CD4-positive, alpha-beta T cell treated with Interferon gamma for 1 hour (primary cell): ENCODE data around the gene LRRC9.
A peak's percentile ranks its signal among the peaks of the same experiment; 100 is the strongest.
"Not testable (repeated sequence)": the region's sequence is repeated elsewhere in the genome, so short reads cannot be mapped to it uniquely, and the experiment has no call there.

Experiments
- DNase-seq: peaks from one replicate; pipeline ENCODE4 v3.0.0-alpha.2; 2020

LRRC9 gene

DNA sequence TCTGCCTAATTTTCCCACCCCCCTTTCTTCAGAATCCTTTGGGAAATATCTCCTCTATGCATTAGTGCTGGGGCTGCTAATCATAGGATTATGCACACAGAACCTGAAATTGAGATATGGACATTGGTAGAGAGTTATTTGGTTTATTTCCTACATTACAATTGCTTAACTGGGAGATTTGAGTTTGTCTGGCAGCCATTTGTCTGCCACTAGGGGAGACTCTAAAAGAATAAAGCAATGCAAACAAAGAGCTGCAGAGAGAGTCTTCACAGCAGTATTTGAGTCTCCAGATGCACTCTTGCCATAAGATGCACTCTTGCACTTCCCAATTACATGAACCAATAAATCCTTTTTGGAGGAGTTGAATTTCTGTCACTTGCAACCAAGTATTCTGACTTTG is 159.8 kb downstream of the LRRC9 start:
- DNase-seq, result no peak

DNA sequence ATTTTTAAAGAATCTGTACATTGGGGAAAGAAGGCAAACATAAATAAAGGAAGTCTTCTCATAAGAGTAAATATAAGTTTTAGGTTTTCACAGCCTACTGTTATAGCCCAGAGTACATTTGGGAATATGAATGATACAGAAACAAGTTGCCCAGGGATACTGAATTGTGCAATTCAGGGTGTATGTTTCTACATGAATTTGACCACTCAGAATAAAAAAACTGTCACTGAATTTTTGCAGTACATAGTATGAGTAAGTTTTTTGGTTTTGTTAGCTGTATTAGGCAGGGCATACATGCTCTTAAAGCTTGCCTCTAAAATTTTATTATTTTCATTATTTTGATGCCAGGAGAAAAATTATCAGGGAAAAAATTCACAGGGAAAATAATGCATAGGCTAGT is 165.1 kb downstream of the LRRC9 start:
- no peak for DNase-seq

DNA sequence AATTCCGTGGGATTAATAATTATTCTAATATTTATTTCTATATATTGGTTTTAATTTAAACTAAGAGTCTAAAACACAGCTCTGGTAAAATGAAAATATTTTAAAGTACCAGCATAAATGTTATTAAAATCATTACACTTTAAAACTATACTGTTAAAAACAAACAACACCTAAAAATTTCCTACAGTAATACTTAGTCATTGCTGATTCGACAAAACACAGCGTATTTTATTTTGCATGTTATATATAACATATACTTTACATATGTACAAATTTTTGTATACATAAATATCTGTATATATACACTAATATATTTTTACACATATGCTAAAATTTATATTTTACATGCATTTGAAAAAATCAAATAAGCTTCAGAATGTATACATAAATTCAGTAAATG is 165.7 kb downstream of the LRRC9 start:
- DNase-seq, result no peak

DNA sequence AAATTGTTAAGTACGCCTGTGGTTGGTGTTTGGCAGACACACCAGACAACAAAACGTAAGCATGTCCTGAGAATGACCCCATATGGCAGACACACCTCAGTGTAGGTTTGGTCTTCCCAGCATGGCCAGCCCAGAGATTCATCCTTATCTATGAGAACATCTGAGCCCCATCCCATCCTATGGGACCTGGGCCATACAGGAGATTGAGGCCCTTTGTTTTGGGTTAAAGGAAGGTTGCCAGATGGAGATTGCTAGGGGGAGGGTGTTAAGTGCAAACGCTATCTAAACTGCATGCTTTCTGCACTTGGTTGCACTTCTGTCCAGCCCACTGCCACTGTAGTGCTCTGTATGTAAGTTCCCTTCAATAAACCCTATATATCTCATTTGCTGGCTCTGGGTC is 167.7 kb downstream of the LRRC9 start:
- DNase-seq, result no peak

DNA sequence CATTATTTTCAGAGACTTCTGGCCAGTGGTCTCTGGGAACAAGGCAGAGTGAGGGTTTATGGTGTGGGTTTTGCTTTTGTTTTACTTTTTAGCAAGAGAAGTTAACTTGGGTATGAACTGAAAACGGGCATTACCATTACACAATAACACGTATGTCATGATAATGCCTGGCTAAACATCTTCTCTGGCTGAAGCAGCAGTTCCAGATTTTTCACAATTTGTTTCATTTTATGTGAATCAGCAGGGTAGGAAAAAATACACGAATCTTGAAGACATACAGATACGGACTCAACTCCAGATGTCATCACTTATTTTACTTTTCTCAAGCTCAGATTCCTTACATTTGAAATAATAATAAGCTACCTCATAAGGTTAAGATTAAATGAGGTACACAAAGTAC is 169.3 kb downstream of the LRRC9 start:
- no peak for DNase-seq

DNA sequence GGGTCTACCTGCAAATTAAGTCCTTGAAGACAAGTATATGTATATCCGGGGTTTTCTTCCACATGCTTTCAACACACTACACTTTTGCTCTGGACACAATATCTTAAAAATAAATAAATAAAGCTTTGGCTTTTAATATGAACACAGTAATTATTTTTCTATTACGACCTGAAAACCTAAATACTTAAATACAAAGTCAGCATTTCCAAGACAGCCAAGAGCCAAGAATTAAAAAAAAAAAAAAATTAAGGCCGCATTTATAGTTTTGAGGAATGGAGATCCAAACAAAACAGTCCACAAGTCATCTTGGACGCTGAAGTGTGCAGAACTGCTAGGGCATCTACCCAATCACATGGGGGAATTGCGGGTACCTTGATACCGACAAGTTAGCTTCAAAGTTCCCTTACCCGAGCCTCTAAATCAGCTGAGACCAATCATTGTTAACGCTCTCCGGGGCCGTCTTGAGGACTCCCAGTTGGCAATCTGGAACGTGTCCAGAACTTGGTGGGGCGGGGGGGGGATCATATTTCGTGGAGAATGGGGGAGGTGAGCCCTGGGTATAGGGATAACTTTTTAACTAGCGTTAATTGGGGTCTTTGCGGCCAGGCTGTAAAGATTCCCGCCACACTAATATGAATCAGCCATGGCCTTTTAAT is 171.0 kb downstream of the LRRC9 start:
- no peak for DNase-seq

DNA sequence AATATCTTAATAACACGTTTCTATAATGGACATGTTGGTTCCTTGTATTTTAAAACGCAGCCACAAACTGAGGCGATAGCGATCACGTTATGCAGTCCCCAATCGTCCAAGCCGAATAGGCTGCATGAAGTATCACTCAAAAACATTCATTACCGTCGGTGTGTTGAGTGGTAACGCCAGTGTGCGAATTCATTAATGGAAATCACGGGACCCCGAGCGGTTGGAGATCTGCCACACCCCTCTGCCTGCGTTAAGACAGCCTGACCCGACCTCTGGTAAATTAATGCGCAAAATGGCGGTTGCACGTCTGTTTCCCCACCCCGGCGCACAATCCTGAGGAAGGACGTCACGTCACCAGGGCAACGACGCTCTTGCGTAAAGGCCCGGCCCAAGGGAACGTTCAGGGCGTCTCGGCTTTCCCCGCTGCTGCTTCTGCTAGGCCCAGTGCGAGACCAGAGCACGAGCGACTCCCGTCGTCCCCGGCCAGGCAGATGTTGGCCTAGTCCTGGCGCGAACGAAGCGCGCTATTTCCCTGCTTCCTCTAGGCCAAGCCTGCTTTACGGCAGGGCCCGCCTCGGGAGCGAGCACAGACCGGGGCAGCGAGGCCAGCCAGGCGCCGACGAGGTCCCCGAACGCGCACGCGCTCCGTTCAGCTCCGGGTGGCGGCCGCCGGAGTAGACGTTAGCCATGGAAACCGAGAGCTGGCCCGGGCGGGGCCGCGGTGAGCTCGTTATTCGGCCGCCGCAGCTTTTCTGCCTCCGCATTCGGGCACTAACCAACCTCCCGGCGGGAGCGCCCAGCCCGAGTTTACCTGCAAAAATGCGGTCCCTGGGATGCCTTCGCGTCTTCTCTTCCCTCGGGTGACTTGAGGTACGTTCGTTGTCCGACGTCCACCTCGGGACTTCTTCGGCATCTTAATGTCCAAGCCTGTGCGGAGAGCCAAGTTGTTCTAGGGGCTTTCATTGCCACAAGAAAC is 171.9 kb downstream of the LRRC9 start, which contains the start of gene PCNX4:
TSS of gene PCNX4 (plus strand) at position 374 of the 976 bp plus-strand sequence. CDS start 15,716 bp downstream, outside the sequence.
- DNase-seq, result peak; percentile 96

DNA sequence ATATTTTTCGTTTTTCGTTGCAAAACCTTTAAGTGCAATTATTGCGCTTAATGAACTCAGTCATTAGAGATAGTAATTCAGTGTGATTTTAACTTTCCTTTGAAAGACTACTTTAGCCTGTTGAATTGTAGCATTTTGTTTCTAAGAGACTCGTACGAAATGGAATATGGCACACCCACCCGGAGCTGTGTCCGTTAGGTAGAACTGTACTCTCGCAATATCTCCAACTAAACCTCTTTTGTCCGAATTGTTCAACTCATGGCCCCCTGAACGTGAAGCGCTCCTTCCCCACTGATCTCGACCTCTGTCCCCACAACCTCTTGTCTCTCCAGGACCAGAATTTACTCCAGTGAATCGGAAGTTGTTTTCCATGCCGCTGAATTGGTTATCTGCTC is 172.6 kb downstream of the LRRC9 start:
- DNase-seq, result no peak

DNA sequence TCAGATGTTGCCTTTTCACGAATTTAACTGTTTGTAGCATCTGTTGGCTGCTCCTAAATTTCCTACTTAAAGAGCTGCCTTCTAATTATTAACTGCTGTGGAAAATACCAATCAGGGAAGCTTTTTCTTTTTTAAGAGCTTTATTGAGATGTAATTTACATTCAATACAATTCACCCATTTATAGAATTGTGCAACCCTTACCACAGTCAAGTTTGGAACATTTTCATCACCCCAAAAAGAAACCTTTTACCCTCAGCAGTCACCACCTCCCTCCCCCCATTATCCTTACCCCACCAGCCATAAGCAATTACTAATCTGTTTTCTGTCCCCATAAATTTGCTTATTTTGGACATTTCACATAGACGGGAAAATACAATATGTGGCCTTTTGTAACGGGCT is 173.1 kb downstream of the LRRC9 start:
- no peak for DNase-seq

DNA sequence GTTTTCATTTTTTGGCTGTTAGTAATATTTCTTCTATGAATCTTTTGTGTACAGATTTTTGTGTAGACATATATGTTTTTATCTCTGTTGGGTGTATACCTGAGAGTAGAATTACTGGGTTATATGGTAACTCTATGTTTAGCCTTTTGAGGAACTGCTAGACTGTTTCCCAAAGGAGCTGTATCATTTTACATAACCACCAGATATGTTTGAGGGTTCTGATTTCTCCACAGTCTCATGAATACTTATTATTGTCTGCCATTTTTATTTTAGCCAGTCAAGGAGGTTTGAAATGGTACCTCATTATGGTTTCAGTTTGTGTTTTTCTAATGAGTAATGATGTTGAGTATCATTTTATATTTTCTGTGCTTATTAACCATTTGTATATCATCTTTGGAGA is 173.7 kb downstream of the LRRC9 start:
- DNase-seq, result no peak

DNA sequence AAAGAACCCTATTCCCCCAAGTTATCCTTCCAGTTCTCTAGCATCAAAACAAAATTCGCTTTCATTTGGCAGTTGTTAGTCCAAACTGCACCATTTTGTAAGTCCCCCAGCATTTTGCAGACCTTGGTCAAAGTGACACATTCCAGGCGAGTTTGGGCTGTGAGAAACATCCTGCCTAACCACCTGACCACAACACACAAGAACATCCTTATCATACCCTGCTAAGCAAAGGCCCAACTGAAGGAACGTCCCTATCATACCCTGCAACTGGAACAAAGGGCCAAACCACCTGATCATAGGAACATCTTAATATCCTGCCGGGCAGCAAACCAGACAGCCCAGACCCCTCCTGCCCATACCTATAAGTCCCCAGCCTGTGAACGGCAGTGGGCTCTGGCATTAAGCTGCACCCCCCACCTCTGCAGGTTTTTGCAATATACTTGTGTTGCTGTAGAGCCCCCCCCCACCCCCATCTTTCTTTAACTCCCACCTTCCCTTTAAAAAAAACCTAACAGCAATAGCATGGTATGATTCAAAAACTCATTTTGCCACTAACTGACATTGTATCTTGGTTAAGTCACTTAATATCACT is 174.5 kb downstream of the LRRC9 start:
- no peak for DNase-seq

DNA sequence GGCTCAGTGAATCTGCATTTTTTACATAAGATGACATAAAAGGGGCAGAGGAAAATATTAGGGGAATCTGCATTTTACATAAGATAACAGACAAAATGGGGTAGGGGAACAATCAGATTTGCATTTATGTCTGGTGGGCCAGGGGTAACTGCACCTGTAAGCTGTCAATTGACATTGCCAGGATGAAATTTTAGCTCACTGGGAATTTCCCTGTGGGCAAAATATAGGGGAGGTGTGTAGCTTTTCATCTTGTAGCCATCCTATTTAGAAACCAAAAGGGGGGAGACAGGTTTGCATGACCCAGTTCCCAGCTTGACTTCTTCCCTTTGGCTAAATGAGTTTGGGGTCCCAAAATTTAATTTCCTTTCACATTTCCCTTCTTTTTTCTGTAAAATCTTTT is 175.3 kb downstream of the LRRC9 start:
- DNase-seq, result no peak

DNA sequence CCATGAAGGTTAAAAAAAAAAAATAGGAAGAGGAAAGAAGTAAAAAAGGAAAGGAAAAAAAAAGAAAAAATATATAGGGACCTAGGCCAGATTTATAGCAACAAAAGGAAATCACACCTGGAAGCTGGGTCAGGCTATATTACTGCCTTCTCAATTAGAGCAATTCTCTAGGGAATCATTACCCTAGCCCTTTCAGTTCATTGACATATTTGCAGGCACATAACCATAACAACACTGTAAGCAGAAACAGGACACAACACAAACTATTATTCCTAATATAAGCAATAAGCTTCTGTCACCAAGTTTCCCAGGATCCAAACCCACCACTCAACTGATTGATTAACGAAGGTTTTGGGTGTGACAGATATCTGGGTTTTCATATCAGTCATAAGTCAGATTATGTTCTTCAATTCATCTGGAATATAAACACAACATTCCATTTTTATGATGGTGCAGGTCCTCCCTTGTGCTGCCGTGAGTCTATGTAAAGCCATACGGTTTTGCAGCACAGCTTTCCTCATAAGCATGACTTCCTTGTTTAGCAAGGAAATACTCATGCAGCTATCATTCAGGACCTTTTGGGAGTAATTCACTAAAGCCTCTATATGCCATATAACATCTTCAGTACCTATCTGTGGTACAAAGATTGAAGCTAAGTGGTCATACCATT is 176.0 kb downstream of the LRRC9 start:
- no peak for DNase-seq

DNA sequence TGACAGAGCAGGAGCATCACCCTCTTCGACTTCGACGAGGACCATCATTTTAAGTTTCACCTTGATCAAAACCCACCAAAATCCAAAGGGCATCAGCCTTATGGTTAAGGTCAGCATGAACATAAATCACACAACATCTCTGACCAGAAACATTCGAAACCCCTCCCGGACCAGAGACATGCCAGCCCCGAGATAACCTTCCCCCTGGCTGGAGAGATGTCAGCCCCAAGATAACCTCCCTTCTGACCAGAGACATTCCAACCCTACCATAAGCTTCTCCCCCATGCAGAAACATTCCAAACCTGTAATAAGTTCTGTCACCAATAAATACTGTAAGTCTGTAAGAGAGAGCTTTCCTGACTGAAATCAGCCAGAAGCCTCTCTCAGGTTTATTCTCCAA is 178.0 kb downstream of the LRRC9 start:
- DNase-seq, result no peak

DNA sequence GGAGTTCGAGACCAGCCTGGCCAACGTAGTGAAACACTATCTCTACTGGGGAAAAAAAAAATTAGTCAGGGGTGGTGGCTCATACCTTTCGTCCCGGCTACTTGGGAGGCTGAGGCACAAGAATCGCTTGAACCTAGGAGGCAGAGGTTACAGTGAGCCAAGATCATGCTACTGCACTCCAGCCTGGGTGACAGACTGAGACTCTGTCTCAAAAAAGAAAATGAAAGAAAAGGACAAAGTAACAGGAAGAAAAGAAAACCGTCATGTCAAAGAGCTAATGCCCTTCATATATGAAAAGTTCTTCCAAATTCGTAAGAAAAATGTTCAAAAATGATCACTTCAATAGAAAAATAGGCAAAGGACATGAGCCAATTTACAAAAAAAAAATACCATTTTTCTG is 179.9 kb downstream of the LRRC9 start:
- not testable (repeated sequence) for DNase-seq

DNA sequence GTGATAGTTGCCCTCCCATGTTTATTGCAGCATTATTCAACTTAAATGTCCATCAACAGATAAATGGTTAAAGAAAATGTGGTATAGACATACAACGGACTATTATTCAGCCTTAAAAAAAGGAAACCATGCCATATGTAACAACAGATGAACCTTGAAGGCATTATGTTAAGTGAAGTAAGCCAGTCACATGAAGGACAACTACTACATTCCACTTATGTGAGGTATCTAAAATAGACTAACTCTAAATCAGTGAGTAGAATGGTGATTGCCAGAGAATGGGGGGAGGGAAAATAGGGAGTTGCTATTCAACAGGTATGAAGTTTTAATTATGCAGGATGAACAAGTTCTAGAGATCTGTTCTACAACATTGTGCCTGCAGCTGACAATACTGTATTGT is 181.8 kb downstream of the LRRC9 start:
- no peak for DNase-seq

DNA sequence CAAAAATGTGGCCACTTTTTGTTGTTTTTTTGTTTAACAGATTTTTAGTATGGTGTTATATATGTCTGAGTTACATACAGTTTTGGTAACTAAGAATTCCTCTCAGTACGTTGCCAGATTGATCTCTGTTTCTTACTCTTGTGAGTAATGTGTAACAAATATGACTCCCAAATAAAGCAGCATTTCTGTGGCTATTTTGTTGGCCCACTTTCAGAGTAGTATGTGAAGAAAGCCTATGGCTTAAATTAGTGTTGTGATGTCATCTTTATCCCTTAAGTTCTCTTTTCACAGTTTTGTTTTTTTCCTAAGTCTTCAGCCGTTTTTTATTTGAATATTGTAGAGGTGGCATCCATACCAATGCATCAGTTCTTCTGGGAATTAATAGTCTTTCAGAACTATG is 182.4 kb downstream of the LRRC9 start:
- no peak for DNase-seq

DNA sequence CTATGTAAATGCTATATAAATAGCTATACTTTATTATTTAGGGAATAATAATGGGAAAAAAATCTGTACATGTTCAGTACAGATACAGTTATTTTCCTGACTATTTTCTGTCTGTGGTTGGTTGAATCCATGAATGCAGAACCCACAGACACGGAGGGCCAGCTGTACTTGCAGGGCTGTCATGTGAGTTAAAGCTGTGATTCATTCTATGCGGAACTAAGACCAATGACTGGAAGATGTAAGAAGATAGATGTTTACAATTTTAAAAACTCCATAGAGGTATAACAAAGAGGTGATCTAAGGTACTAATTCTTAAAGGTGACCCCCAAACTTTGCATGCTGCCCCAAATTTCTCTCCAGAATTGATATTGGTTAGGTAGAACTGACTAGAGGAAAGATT is 186.4 kb downstream of the LRRC9 start:
- peak; percentile 7 for DNase-seq

DNA sequence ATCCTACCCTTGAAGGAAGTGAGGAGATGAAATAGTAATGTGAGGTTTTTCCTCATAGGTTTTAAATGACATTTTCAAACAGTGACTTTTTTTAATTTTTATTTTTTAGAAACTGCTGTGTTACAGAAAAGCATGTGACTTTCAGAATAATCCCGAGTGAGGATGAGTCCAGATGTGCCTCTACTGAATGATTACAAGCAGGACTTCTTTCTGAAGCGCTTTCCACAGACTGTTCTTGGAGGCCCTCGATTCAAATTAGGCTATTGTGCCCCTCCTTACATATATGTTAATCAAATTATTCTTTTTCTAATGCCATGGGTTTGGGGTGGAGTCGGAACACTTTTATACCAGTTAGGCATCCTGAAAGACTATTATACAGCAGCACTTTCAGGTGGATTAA is 187.5 kb downstream of the LRRC9 start:
- DNase-seq, result no peak

DNA sequence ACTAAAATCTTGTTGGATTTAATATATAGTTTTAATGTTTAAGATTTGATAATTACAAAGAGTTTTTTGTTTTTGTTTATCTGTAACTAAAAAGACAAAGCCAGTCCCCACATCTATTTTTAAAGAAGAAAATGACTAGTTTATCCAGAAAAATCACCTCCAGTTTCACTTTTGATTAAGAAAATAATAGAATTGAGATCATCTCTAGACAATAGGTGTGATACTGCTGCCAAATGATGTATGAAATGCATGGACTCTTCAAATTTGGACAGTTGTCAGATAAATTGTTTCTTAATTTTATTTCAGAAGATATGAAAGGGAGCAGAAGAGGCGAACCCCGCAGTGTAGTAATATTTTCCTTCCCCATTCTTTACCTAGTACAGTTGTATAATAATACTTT is 191.8 kb downstream of the LRRC9 start:
- DNase-seq, result no peak
